Breast epithelium (tissue), 4 donors: ENCODE results near the gene TNFRSF18. TPM values are rescaled to one million over a fixed set of nuclear protein-coding genes. Genes with fewer than 3 reads are reported as not detected.

Experiments
- DNase-seq, 2 donors: peaks; one replicate each; pipeline ENCODE4 v3.0.0-alpha.2; 2019; ENCODE audit warnings: low spot score in 2 of 2
- H3K27ac ChIP-seq, 2 donors: fragments of 200-600 bp; sonication (generic) in 1 of 2; one replicate each; pipeline ENCODE4 v1.5.1; 2016 to 2019; ENCODE audit warnings: mild to moderate bottlenecking in 1 of 2
- H3K27me3 ChIP-seq, 2 donors: fragments of 200-600 bp; sonication (generic) in 1 of 2; one replicate each; pipeline versions ENCODE4 v1.5.1 to v1.6.0; 2017 to 2019; ENCODE audit warnings: control low read depth in 1 of 2, mild to moderate bottlenecking in 1 of 2
- H3K36me3 ChIP-seq: fragments of 200-600 bp; one replicate; pipeline ENCODE4 v1.5.1; 2019
- H3K4me1 ChIP-seq, 2 donors: fragments of 200-600 bp; sonication (generic); one replicate each; pipeline ENCODE4 v1.5.1; 2016 to 2019; ENCODE audit warnings: control low read depth in 1 of 2
- H3K4me3 ChIP-seq, 3 donors: fragments of 200-600 bp; sonication (generic); 1 replicate in 2 of 3; 2 replicates in 1 of 3; pipeline ENCODE4 v1.5.1; 2016 to 2019; ENCODE audit warnings: mild to moderate bottlenecking in 3 of 3, moderate library complexity in 2 of 3
- H3K9me3 ChIP-seq, 2 donors: fragments of 200-600 bp; sonication (generic) in 1 of 2; one replicate each; pipeline ENCODE4 v1.5.1; 2016 to 2019; ENCODE audit warnings: control low read depth in 1 of 2
- CTCF ChIP-seq, 3 donors: fragments of 450-650 bp; IDR thresholded peaks; one replicate each; pipeline ENCODE4 v1.5.1; 2016 to 2017; ENCODE audit warnings: antibody characterized with exemption in 3 of 3, mild to moderate bottlenecking in 3 of 3, moderate library complexity in 3 of 3
- POLR2A ChIP-seq: fragments of 450-650 bp; IDR thresholded peaks from one replicate; pipeline ENCODE4 v1.6.1; 2016; ENCODE audit warnings: antibody characterized with exemption, mild to moderate bottlenecking, moderate library complexity
- POLR2AphosphoS5 ChIP-seq, 3 donors: sonication (generic); formaldehyde crosslinking; IDR thresholded peaks; one replicate each; pipeline ENCODE4 v1.6.1; 2017; ENCODE audit warnings: antibody characterized with exemption in 3 of 3
- intact Hi-C: fragments of 100-400 bp; cut with DNase I; formaldehyde crosslinking; loops from one replicate; pipeline ENCODE4 v1.15.1; 2023; ENCODE audit warnings: low total_unique reads
- total RNA-seq, 3 donors: library from RNA; depleted of rRNA; stranded (reverse); fragments of >200 nt; gene quantifications; one replicate each; pipeline ENCODE4 v1.1.0, GENCODE V29; 2016

TNFRSF18 gene
- total RNA-seq, 3 donors from 2014 or later = 1.9 to 5.9 TPM; not detected in 1

GRCh38 chr1:1222575-1223225 is 16.3 kb upstream of the TNFRSF18 start:
- no peak for DNase-seq
- H3K27me3 ChIP-seq = no peaks in the 10 kb centered on the region
- no peaks in the 10 kb centered on the region for H3K4me1 ChIP-seq
- TF ChIP-seq CTCF (IDR thresholded peaks at IDR 0.05) = no peak
- no peak for TF ChIP-seq POLR2A
- TF ChIP-seq POLR2AphosphoS5 (IDR thresholded peaks at IDR 0.05) = no peak
- no peaks in the 10 kb centered on the region for H3K9me3 ChIP-seq
- H3K4me3 ChIP-seq = no peak overlapping the region
- intact Hi-C loops = no loop called here
- H3K27ac ChIP-seq = no peak overlapping the region
- H3K36me3 ChIP-seq = peaks cover 5% of the 10 kb centered on the region

- TF ChIP-seq POLR2AphosphoS5 (IDR thresholded peaks at IDR 0.05) (no peak), POLR2A (no peak), CTCF (IDR thresholded peaks at IDR 0.05) (no peak)
- intact Hi-C loops = no loop called here
- H3K36me3 ChIP-seq = peaks cover 5% of the 10 kb centered on the region
- no peak for DNase-seq
- H3K27ac ChIP-seq = no peak overlapping the region
- no peak overlapping the region for H3K4me3 ChIP-seq
- H3K4me1 ChIP-seq = no peaks in the 10 kb centered on the region
- no peaks in the 10 kb centered on the region for H3K27me3 ChIP-seq
- no peaks in the 10 kb centered on the region for H3K9me3 ChIP-seq
Observed at GRCh38 chr1:1221887-1222574, 15.6 kb upstream of the TNFRSF18 start.

GRCh38 chr1:1220197-1220596 is 13.8 kb upstream of the TNFRSF18 start:
- TF ChIP-seq POLR2A (no peak), POLR2AphosphoS5 (IDR thresholded peaks at IDR 0.05) (no peak), CTCF (IDR thresholded peaks at IDR 0.05) (no peak)
- intact Hi-C loops = no loop called here
- H3K9me3 ChIP-seq = no peaks in the 10 kb centered on the region
- no peaks in the 10 kb centered on the region for H3K27me3 ChIP-seq
- H3K4me1 ChIP-seq = no peaks in the 10 kb centered on the region
- DNase-seq = no peak
- peaks cover 5% of the 10 kb centered on the region for H3K36me3 ChIP-seq
- H3K27ac ChIP-seq = no peak overlapping the region
- no peak overlapping the region for H3K4me3 ChIP-seq

- TF ChIP-seq POLR2A (no peak), POLR2AphosphoS5 (IDR thresholded peaks at IDR 0.05) (no peak), CTCF (IDR thresholded peaks at IDR 0.05) (no peak)
Observed at GRCh38 chr1:1219341-1219740, 12.9 kb upstream of the TNFRSF18 start.

GRCh38 chr1:1218524-1219200 is 12.3 kb upstream of the TNFRSF18 start:
- intact Hi-C loops = no loop called here
- no peaks in the 10 kb centered on the region for H3K27me3 ChIP-seq
- H3K9me3 ChIP-seq = no peaks in the 10 kb centered on the region
- no peaks in the 10 kb centered on the region for H3K4me1 ChIP-seq
- H3K27ac ChIP-seq = no peak overlapping the region
- H3K4me3 ChIP-seq = no peak overlapping the region
- TF ChIP-seq POLR2A (no peak), POLR2AphosphoS5 (IDR thresholded peaks at IDR 0.05) (no peak)
- no peak for DNase-seq
- peaks cover 5% of the 10 kb centered on the region for H3K36me3 ChIP-seq

More at GRCh38 chr1:1219341-1219740, 12.9 kb upstream of the TNFRSF18 start:
- Histone ChIP-seq H3K36me3 (peaks cover 5% of the 10 kb centered on the region), H3K9me3 (no peaks in the 10 kb centered on the region), H3K4me3 (no peak overlapping the region), H3K27ac (no peak overlapping the region), H3K27me3 (no peaks in the 10 kb centered on the region), H3K4me1 (no peaks in the 10 kb centered on the region)
- no peak for DNase-seq
- intact Hi-C loops = no loop called here
